Neural crest cell (in vitro differentiated cells): ENCODE measurements around the gene INHA. TPM values are rescaled to one million over a fixed set of nuclear protein-coding genes. Genes with fewer than 3 reads are reported as not detected.
A peak's percentile ranks its signal among the peaks of the same experiment; 100 is the strongest.

Experiments
- DNase-seq: peaks from one replicate; pipeline ENCODE4 v3.0.0; 2021; ENCODE audit warnings: low read depth, mixed read lengths, low spot score
- H3K27ac Mint-ChIP-seq: one replicate; pipeline ENCODE4 v1.8.0; 2021; ENCODE audit warnings: mild to moderate bottlenecking, mixed read lengths; ENCODE audit not compliant: unreplicated experiment
- H3K27me3 Mint-ChIP-seq: 2 replicates; pipeline ENCODE4 v1.8.0; 2021; ENCODE audit warnings: low read depth, mild to moderate bottlenecking, mixed read lengths
- H3K36me3 Mint-ChIP-seq: 2 replicates; pipeline ENCODE4 v1.8.0; 2021; ENCODE audit warnings: low read depth, mild to moderate bottlenecking, mixed read lengths
- H3K4me1 Mint-ChIP-seq: 2 replicates; pipeline ENCODE4 v1.8.0; 2021; ENCODE audit warnings: mixed read lengths
- H3K4me3 Mint-ChIP-seq: one replicate; pipeline ENCODE4 v1.8.0; 2021; ENCODE audit warnings: mild to moderate bottlenecking, mixed read lengths
- H3K9me3 Mint-ChIP-seq: 2 replicates; pipeline ENCODE4 v1.8.0; 2021; ENCODE audit warnings: mixed read lengths
- total RNA-seq: library from RNA; stranded (reverse); gene quantifications from 2 replicates; pipeline ENCODE4 v1.2.1, GENCODE V29; 2021
- TF ChIP-seq, protein P1 (sequence below): fragments of 200-600 bp; sonication (generic); conservative IDR thresholded peaks from 2 replicates; pipeline ENCODE4 v1.5.0; 2021; ENCODE audit warnings: antibody characterized with exemption, mild to moderate bottlenecking

INHA gene
- total RNA-seq, 1 donor from 2014 or later, result not detected

GRCh38 chr2:219566640-219567039, 5.5 kb upstream of the INHA start:
- H3K4me3 Mint-ChIP-seq, result peak overlapping the region; percentile 70
- H3K4me1 Mint-ChIP-seq, result peaks cover 16% of the 10 kb centered on the region
- DNase-seq, result no peak
- peaks cover 10% of the 10 kb centered on the region for H3K36me3 Mint-ChIP-seq
- H3K9me3 Mint-ChIP-seq, result no peaks in the 10 kb centered on the region
- H3K27me3 Mint-ChIP-seq, result no peaks in the 10 kb centered on the region
- TF ChIP-seq, protein P1, sequence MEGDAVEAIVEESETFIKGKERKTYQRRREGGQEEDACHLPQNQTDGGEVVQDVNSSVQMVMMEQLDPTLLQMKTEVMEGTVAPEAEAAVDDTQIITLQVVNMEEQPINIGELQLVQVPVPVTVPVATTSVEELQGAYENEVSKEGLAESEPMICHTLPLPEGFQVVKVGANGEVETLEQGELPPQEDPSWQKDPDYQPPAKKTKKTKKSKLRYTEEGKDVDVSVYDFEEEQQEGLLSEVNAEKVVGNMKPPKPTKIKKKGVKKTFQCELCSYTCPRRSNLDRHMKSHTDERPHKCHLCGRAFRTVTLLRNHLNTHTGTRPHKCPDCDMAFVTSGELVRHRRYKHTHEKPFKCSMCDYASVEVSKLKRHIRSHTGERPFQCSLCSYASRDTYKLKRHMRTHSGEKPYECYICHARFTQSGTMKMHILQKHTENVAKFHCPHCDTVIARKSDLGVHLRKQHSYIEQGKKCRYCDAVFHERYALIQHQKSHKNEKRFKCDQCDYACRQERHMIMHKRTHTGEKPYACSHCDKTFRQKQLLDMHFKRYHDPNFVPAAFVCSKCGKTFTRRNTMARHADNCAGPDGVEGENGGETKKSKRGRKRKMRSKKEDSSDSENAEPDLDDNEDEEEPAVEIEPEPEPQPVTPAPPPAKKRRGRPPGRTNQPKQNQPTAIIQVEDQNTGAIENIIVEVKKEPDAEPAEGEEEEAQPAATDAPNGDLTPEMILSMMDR, result no peak
- no peak overlapping the region for H3K27ac Mint-ChIP-seq

- no peak for DNase-seq
- H3K4me3 Mint-ChIP-seq, result peak overlapping the region; percentile 66
Measured at GRCh38 chr2:219567131-219567530, 5.0 kb upstream of the INHA start.

GRCh38 chr2:219567791-219568361, 4.2 kb upstream of the INHA start:
- DNase-seq, result no peak
- H3K9me3 Mint-ChIP-seq, result no peaks in the 10 kb centered on the region
- peak overlapping the region; percentile 62 for H3K4me3 Mint-ChIP-seq
- H3K36me3 Mint-ChIP-seq, result peaks cover 10% of the 10 kb centered on the region
- H3K27me3 Mint-ChIP-seq, result no peaks in the 10 kb centered on the region
- peaks cover 17% of the 10 kb centered on the region for H3K4me1 Mint-ChIP-seq
- H3K27ac Mint-ChIP-seq, result no peak overlapping the region
- TF ChIP-seq, protein P1, result no peak

More at GRCh38 chr2:219567131-219567530, 5.0 kb upstream of the INHA start:
- Mint-ChIP-seq H3K27me3 (no peaks in the 10 kb centered on the region), H3K36me3 (peaks cover 10% of the 10 kb centered on the region), H3K9me3 (no peaks in the 10 kb centered on the region), H3K4me1 (peaks cover 17% of the 10 kb centered on the region), H3K27ac (no peak overlapping the region)
- TF ChIP-seq, protein P1, result no peak

- DNase-seq, result no peak
- H3K4me3 Mint-ChIP-seq, result peak overlapping the region; percentile 72
- peaks cover 17% of the 10 kb centered on the region for H3K4me1 Mint-ChIP-seq
- no peaks in the 10 kb centered on the region for H3K27me3 Mint-ChIP-seq
- no peak overlapping the region for H3K27ac Mint-ChIP-seq
- H3K9me3 Mint-ChIP-seq, result no peaks in the 10 kb centered on the region
- peaks cover 7% of the 10 kb centered on the region for H3K36me3 Mint-ChIP-seq
- TF ChIP-seq, protein P1, result no peak
Measured at GRCh38 chr2:219569041-219569440, 3.1 kb upstream of the INHA start.

- H3K36me3 Mint-ChIP-seq, result peaks cover 7% of the 10 kb centered on the region
- TF ChIP-seq, protein P1, result no peak
- H3K4me3 Mint-ChIP-seq, result peak overlapping the region; percentile 72
- no peaks in the 10 kb centered on the region for H3K27me3 Mint-ChIP-seq
- peaks cover 17% of the 10 kb centered on the region for H3K4me1 Mint-ChIP-seq
- H3K9me3 Mint-ChIP-seq, result no peaks in the 10 kb centered on the region
- no peak for DNase-seq
- H3K27ac Mint-ChIP-seq, result no peak overlapping the region
Measured at GRCh38 chr2:219569635-219570034, 2.5 kb upstream of the INHA start.
